T-helper 1 cell (primary cell): ENCODE results near the gene HDAC4.

Source experiments
- DNase-seq, 5 donors: peaks; one replicate each; pipeline ENCODE4 v3.0.0-alpha.2; 2012 to 2020

Gene HDAC4

GRCh38 chr2:239425631-239426030 is 24.8 kb upstream of the HDAC4 start:
- no peak for DNase-seq

GRCh38 chr2:239424337-239425045 is 23.7 kb upstream of the HDAC4 start:
- DNase-seq: no peak

- no peak for DNase-seq
Observed at GRCh38 chr2:239423551-239423950, 22.7 kb upstream of the HDAC4 start.

GRCh38 chr2:239421851-239422250 is 21.0 kb upstream of the HDAC4 start:
- no peak for DNase-seq

- DNase-seq: no peak
Observed at GRCh38 chr2:239420082-239420481, 19.3 kb upstream of the HDAC4 start.

- DNase-seq: no peak
Observed at GRCh38 chr2:239418918-239419317, 18.1 kb upstream of the HDAC4 start.

GRCh38 chr2:239412905-239413603 is 12.2 kb upstream of the HDAC4 start:
- DNase-seq: no peak

GRCh38 chr2:239411549-239412319 is 10.9 kb upstream of the HDAC4 start:
- DNase-seq: no peak

GRCh38 chr2:239411117-239411516 is 10.3 kb upstream of the HDAC4 start:
- no peak for DNase-seq

GRCh38 chr2:239409976-239410375 is 9.2 kb upstream of the HDAC4 start:
- DNase-seq: no peak

- DNase-seq: no peak
Observed at GRCh38 chr2:239407112-239407511, 6.3 kb upstream of the HDAC4 start.

GRCh38 chr2:239406316-239406995 is 5.6 kb upstream of the HDAC4 start:
- DNase-seq: no peak

GRCh38 chr2:239405071-239405470 is 4.3 kb upstream of the HDAC4 start:
- DNase-seq: no peak

GRCh38 chr2:239402666-239403065 is 1.8 kb upstream of the HDAC4 start:
- no peak for DNase-seq

- peak in 1 of 5 donors; percentile 41 for DNase-seq
Observed at GRCh38 chr2:239401881-239402233, 1.0 kb upstream of the HDAC4 start.

GRCh38 chr2:239401067-239401880 is 454 bp upstream of the HDAC4 start:
- peak; percentile 99 to 100 (median 99) for DNase-seq

- peak in 2 of 5 donors; percentile 13 to 22 for DNase-seq
Observed at GRCh38 chr2:239399921-239400595, 762 bp downstream of the HDAC4 start.

GRCh38 chr2:239399433-239399920 is 1.3 kb downstream of the HDAC4 start:
- peak in 3 of 5 donors; percentile 32 to 44 (median 40) for DNase-seq

GRCh38 chr2:239398521-239398921 is 2.3 kb downstream of the HDAC4 start:
- no peak for DNase-seq

- DNase-seq: no peak
Observed at GRCh38 chr2:239397931-239398471, 2.8 kb downstream of the HDAC4 start.
